ENCODE measurements around the gene SAMD3. TPM values are rescaled to one million over a fixed set of nuclear protein-coding genes. Genes with fewer than 3 reads are reported as not detected.

Gene SAMD3
- total RNA-seq, 1 experiment from 2014 or later: not detected

- no peaks in the 10 kb centered on the region for H3K9me3 Mint-ChIP-seq (ENCODE audit: unreplicated experiment)
- no peak for DNase-seq (ENCODE audit: unreplicated experiment)
- ChIA-PET CTCF (no interaction called here), POLR2A (no interaction called here)
- no peak for TF ChIP-seq CTCF (IDR thresholded peaks at IDR 0.05; ENCODE audit: unreplicated experiment)
- H3K27me3 Mint-ChIP-seq (ENCODE audit: insufficient read depth, unreplicated experiment): no peaks in the 10 kb centered on the region
- no peak overlapping the region for H3K27ac Mint-ChIP-seq (ENCODE audit: low read depth, unreplicated experiment)
- intact Hi-C loops (cut with micrococcal nuclease): no loop called here
- BruUV-seq (replicated peaks): no TSS peak
- H3K4me3 Mint-ChIP-seq (ENCODE audit: unreplicated experiment): no peak overlapping the region
- H3K4me1 Mint-ChIP-seq (ENCODE audit: insufficient read depth, unreplicated experiment): no peaks in the 10 kb centered on the region
- no peaks in the 10 kb centered on the region for H3K36me3 Mint-ChIP-seq (ENCODE audit: insufficient read depth, unreplicated experiment)
These were observed 62.8 kb downstream of the SAMD3 start for GRCh38 chr6:130159956-130160355.

GRCh38 chr6:130158548-130158947 lies 64.2 kb downstream of the SAMD3 start:
- Mint-ChIP-seq H3K9me3 (ENCODE audit: unreplicated experiment) (no peaks in the 10 kb centered on the region), H3K4me1 (ENCODE audit: insufficient read depth, unreplicated experiment) (no peaks in the 10 kb centered on the region), H3K27me3 (ENCODE audit: insufficient read depth, unreplicated experiment) (no peaks in the 10 kb centered on the region), H3K27ac (ENCODE audit: low read depth, unreplicated experiment) (no peak overlapping the region), H3K4me3 (ENCODE audit: unreplicated experiment) (no peak overlapping the region), H3K36me3 (ENCODE audit: insufficient read depth, unreplicated experiment) (no peaks in the 10 kb centered on the region)
- POLR2A ChIA-PET: no interaction called here
- CTCF ChIA-PET: interaction anchor here (0.6 to 1.3 kb wide), 2 partner anchors 9 to 17 kb away, joined by 3 to 4 read pairs; no protein-coding TSS in a partner anchor
- intact Hi-C loops (cut with micrococcal nuclease): no loop called here
- BruUV-seq (replicated peaks): no TSS peak
- no peak for DNase-seq (ENCODE audit: unreplicated experiment)
- no peak for TF ChIP-seq CTCF (IDR thresholded peaks at IDR 0.05; ENCODE audit: unreplicated experiment)

- intact Hi-C loops (cut with micrococcal nuclease): no loop called here
- no TSS peak for BruUV-seq (replicated peaks)
- CTCF ChIA-PET: interaction anchor here (0.6 to 1.3 kb wide), 2 partner anchors 9 to 1398 kb away, joined by 4 read pairs; no protein-coding TSS in a partner anchor
- no peak overlapping the region for H3K27ac Mint-ChIP-seq (ENCODE audit: low read depth, unreplicated experiment)
- no peaks in the 10 kb centered on the region for H3K9me3 Mint-ChIP-seq (ENCODE audit: unreplicated experiment)
- H3K4me3 Mint-ChIP-seq (ENCODE audit: unreplicated experiment): no peak overlapping the region
- H3K4me1 Mint-ChIP-seq (ENCODE audit: insufficient read depth, unreplicated experiment): no peaks in the 10 kb centered on the region
- no peak for DNase-seq (ENCODE audit: unreplicated experiment)
- POLR2A ChIA-PET: no interaction called here
- TF ChIP-seq CTCF (IDR thresholded peaks at IDR 0.05; ENCODE audit: unreplicated experiment): no peak
- no peaks in the 10 kb centered on the region for H3K27me3 Mint-ChIP-seq (ENCODE audit: insufficient read depth, unreplicated experiment)
- H3K36me3 Mint-ChIP-seq (ENCODE audit: insufficient read depth, unreplicated experiment): no peaks in the 10 kb centered on the region
These were observed 64.7 kb downstream of the SAMD3 start for GRCh38 chr6:130158056-130158455.

GRCh38 chr6:130156908-130157307 lies 65.8 kb downstream of the SAMD3 start:
- H3K27me3 Mint-ChIP-seq (ENCODE audit: insufficient read depth, unreplicated experiment): no peaks in the 10 kb centered on the region
- H3K9me3 Mint-ChIP-seq (ENCODE audit: unreplicated experiment): no peaks in the 10 kb centered on the region
- no peaks in the 10 kb centered on the region for H3K36me3 Mint-ChIP-seq (ENCODE audit: insufficient read depth, unreplicated experiment)
- TF ChIP-seq CTCF (IDR thresholded peaks at IDR 0.05; ENCODE audit: unreplicated experiment): no peak
- H3K27ac Mint-ChIP-seq (ENCODE audit: low read depth, unreplicated experiment): no peak overlapping the region
- BruUV-seq (replicated peaks): no TSS peak
- DNase-seq (ENCODE audit: unreplicated experiment): no peak
- CTCF ChIA-PET: interaction anchor here (0.6 kb wide), 1 partner anchor 1440 kb away, joined by 4 read pairs; no protein-coding TSS in a partner anchor
- POLR2A ChIA-PET: no interaction called here
- no peak overlapping the region for H3K4me3 Mint-ChIP-seq (ENCODE audit: unreplicated experiment)
- intact Hi-C loops (cut with micrococcal nuclease): no loop called here
- no peaks in the 10 kb centered on the region for H3K4me1 Mint-ChIP-seq (ENCODE audit: insufficient read depth, unreplicated experiment)

All from MCF 10A (cell line).